ENCODE data around the gene ATP9A. TPM values are rescaled to one million over a fixed set of nuclear protein-coding genes. Genes with fewer than 3 reads are reported as not detected.

The ATP9A gene
- total RNA-seq, 2 experiments from 2014 or later: 0.11 to 0.19 TPM

GRCh38 chr20:51602131-51602530 is 166.1 kb downstream of the ATP9A start:
- Mint-ChIP-seq H3K4me1 (ENCODE audit: low read depth) (no peaks in the 10 kb centered on the region), H3K36me3 (ENCODE audit: low read depth) (no peaks in the 10 kb centered on the region), H3K4me3 (no peak overlapping the region), H3K9me3 (no peaks in the 10 kb centered on the region), H3K27ac (no peak overlapping the region), H3K27me3 (peaks cover under 1% of the 10 kb centered on the region)
- Histone ChIP-seq H3K9me3 (ENCODE audit: control insufficient read depth in 1 of 2, insufficient read depth in 1 of 2, low read length in 2 of 2) (no peaks in the 10 kb centered on the region), H3K27ac (ENCODE audit: low read depth in 1 of 2, low read length in 2 of 2) (no peak overlapping the region), H3K4me3 (ENCODE audit: low read length) (no peak overlapping the region), H3K4me1 (ENCODE audit: insufficient read depth, low read length) (no peaks in the 10 kb centered on the region), H3K27me3 (ENCODE audit: control insufficient read depth in 1 of 2, insufficient read depth in 2 of 2, low read length in 2 of 2) (no peaks in the 10 kb centered on the region), H3K36me3 (ENCODE audit: insufficient read depth, low read length) (no peaks in the 10 kb centered on the region)
- POLR2A ChIA-PET: no interaction called here
- no peak for ATAC-seq (ENCODE audit: poor library complexity)
- intact Hi-C loops (cut with DNase I, micrococcal nuclease): no loop called here
- CTCF ChIA-PET: no interaction called here
- no peak for DNase-seq
- no peak for TF ChIP-seq CTCF (IDR thresholded peaks at IDR 0.05)

- Mint-ChIP-seq H3K4me1 (ENCODE audit: low read depth) (no peaks in the 10 kb centered on the region), H3K27me3 (no peaks in the 10 kb centered on the region), H3K4me3 (no peak overlapping the region), H3K27ac (no peak overlapping the region), H3K9me3 (no peaks in the 10 kb centered on the region), H3K36me3 (ENCODE audit: low read depth) (no peaks in the 10 kb centered on the region)
- Histone ChIP-seq H3K27ac (ENCODE audit: low read depth in 1 of 2, low read length in 2 of 2) (no peak overlapping the region), H3K9me3 (ENCODE audit: control insufficient read depth in 1 of 2, insufficient read depth in 1 of 2, low read length in 2 of 2) (no peaks in the 10 kb centered on the region), H3K36me3 (ENCODE audit: insufficient read depth, low read length) (no peaks in the 10 kb centered on the region), H3K27me3 (ENCODE audit: control insufficient read depth in 1 of 2, insufficient read depth in 2 of 2, low read length in 2 of 2) (no peaks in the 10 kb centered on the region), H3K4me1 (ENCODE audit: insufficient read depth, low read length) (no peaks in the 10 kb centered on the region), H3K4me3 (ENCODE audit: low read length) (no peak overlapping the region)
- CTCF ChIA-PET: no interaction called here
- ATAC-seq (ENCODE audit: poor library complexity): no peak
- POLR2A ChIA-PET: interaction anchor here (0.7 kb wide), 1 partner anchor 10 kb away, joined by 3 read pairs; no protein-coding TSS in a partner anchor
- no peak for TF ChIP-seq CTCF (IDR thresholded peaks at IDR 0.05)
- no peak for DNase-seq
- intact Hi-C loops (cut with DNase I, micrococcal nuclease): no loop called here
Observed at GRCh38 chr20:51600950-51601349, 167.2 kb downstream of the ATP9A start.

GRCh38 chr20:51600016-51600420 is 168.2 kb downstream of the ATP9A start:
- TF ChIP-seq CTCF (IDR thresholded peaks at IDR 0.05): no peak
- Histone ChIP-seq H3K27ac (ENCODE audit: low read depth in 1 of 2, low read length in 2 of 2) (no peak overlapping the region), H3K36me3 (ENCODE audit: insufficient read depth, low read length) (no peaks in the 10 kb centered on the region), H3K27me3 (ENCODE audit: control insufficient read depth in 1 of 2, insufficient read depth in 2 of 2, low read length in 2 of 2) (no peaks in the 10 kb centered on the region), H3K9me3 (ENCODE audit: control insufficient read depth in 1 of 2, insufficient read depth in 1 of 2, low read length in 2 of 2) (no peaks in the 10 kb centered on the region), H3K4me1 (ENCODE audit: insufficient read depth, low read length) (peaks cover 5% of the 10 kb centered on the region), H3K4me3 (ENCODE audit: low read length) (no peak overlapping the region)
- no peaks in the 10 kb centered on the region for H3K9me3 Mint-ChIP-seq
- intact Hi-C loops (cut with DNase I, micrococcal nuclease): no loop called here
- DNase-seq (no peak), ATAC-seq (ENCODE audit: poor library complexity) (no peak)
- H3K27me3 Mint-ChIP-seq: no peaks in the 10 kb centered on the region
- no peaks in the 10 kb centered on the region for H3K36me3 Mint-ChIP-seq (ENCODE audit: low read depth)
- peaks cover 3% of the 10 kb centered on the region for H3K4me1 Mint-ChIP-seq (ENCODE audit: low read depth)
- ChIA-PET CTCF (no interaction called here), POLR2A (no interaction called here)
- no peak overlapping the region for H3K4me3 Mint-ChIP-seq
- no peak overlapping the region for H3K27ac Mint-ChIP-seq

All from CD4-positive, alpha-beta T cell (primary cell).